Duodenal mucosa (tissue), 2 donors: ENCODE measurements around the gene GRIN2A.

Experiments used
- H3K27ac ChIP-seq: one replicate; pipeline ENCODE4 v1.7.0; 2013; ENCODE audit warnings: low read depth, low read length
- H3K27me3 ChIP-seq, 2 donors: one replicate each; pipeline ENCODE4 v1.7.0; 2013; ENCODE audit warnings: low read length in 2 of 2, control low read depth in 1 of 2; ENCODE audit not compliant: insufficient read depth in 2 of 2, control insufficient read depth in 1 of 2
- H3K36me3 ChIP-seq, 2 donors: one replicate each; pipeline ENCODE4 v1.7.0; 2013; ENCODE audit warnings: low read length in 2 of 2, control low read depth in 1 of 2; ENCODE audit not compliant: insufficient read depth in 2 of 2, control insufficient read depth in 1 of 2
- H3K4me1 ChIP-seq, 2 donors: one replicate each; pipeline ENCODE4 v1.7.0; 2013; ENCODE audit warnings: low read length in 2 of 2, control low read depth in 1 of 2; ENCODE audit not compliant: insufficient read depth in 2 of 2, control insufficient read depth in 1 of 2
- H3K4me3 ChIP-seq, 2 donors: one replicate each; pipeline ENCODE4 v1.7.0; 2013; ENCODE audit warnings: low read length in 2 of 2, low read depth in 1 of 2
- H3K9ac ChIP-seq, 2 donors: one replicate each; pipeline ENCODE4 v1.7.0; 2013; ENCODE audit warnings: low read length in 2 of 2, low read depth in 1 of 2
- H3K9me3 ChIP-seq, 2 donors: one replicate each; pipeline ENCODE4 v1.7.0; 2013; ENCODE audit warnings: low read length in 2 of 2, control low read depth in 1 of 2; ENCODE audit not compliant: control insufficient read depth in 1 of 2

GRIN2A gene

GRCh38 chr16:10189861-10190390, 7.7 kb upstream of the GRIN2A start:
- Histone ChIP-seq H3K4me3 (no peak overlapping the region), H3K36me3 (no peaks in the 10 kb centered on the region), H3K9me3 (no peaks in the 10 kb centered on the region), H3K4me1 (no peaks in the 10 kb centered on the region), H3K27me3 (peaks cover 0 to 6% of the 10 kb centered on the region in 2 donors), H3K27ac (no peak overlapping the region), H3K9ac (no peak overlapping the region)

GRCh38 chr16:10188236-10188635, 6.0 kb upstream of the GRIN2A start:
- Histone ChIP-seq H3K36me3 (no peaks in the 10 kb centered on the region), H3K9me3 (no peaks in the 10 kb centered on the region), H3K9ac (no peak overlapping the region), H3K4me3 (no peak overlapping the region), H3K4me1 (no peaks in the 10 kb centered on the region), H3K27me3 (peaks cover 7 to 13% of the 10 kb centered on the region in 2 donors), H3K27ac (no peak overlapping the region)

DNA sequence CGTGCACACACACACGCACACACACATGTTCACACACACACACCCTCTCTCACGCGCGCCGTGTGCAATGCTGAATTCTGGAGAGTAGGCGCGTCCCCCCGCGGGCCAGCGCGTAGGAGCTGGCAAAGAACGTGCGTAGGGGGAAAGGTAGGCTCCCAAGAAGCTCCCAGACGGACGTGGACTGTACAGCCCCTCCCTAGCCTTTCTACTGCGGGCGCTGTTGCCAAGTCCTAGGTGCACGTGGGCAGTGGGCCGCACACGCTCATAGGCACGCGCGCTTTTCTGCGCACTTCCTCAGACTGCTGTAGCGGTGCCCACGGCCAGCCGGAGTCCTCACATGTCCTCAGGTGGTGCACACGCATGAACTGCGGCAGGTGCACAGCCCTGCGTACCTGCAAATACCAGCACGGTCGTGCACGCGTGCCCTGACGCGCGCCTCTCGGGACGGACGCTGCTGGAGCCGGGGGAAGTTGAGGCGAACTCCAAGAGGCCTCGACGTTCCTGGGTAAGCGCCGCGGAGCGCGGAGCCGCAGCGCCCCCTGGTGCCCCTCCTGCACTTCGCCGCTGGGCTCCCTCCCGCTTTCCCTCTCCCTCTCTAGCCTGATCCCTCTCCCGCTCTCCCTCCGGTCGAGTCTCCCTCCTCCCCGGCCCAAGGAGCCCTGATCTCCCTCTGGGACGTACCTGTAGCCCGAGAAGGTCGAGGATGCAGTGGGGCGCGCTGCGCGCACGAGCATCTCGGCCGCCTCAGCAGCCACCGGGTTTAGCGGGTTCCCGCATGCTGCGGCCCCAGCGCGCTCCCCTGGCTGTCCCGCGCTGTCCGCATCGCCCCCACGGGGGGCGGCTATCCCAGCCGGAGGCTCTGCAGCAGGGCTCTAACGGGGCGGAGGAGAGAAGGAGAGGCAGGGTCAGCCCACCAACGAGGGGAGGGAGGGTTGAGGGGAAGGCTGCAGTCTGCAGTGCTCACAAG, 749 bp downstream of the GRIN2A start:
- Histone ChIP-seq H3K4me1 (peaks cover 10 to 11% of the 10 kb centered on the region in 2 donors), H3K27me3 (peaks cover 38 to 39% of the 10 kb centered on the region in 2 donors), H3K9me3 (no peaks in the 10 kb centered on the region), H3K27ac (no peak overlapping the region), H3K36me3 (no peaks in the 10 kb centered on the region), H3K9ac (no peak overlapping the region), H3K4me3 (peak overlapping the region; percentile 58 to 67)

DNA sequence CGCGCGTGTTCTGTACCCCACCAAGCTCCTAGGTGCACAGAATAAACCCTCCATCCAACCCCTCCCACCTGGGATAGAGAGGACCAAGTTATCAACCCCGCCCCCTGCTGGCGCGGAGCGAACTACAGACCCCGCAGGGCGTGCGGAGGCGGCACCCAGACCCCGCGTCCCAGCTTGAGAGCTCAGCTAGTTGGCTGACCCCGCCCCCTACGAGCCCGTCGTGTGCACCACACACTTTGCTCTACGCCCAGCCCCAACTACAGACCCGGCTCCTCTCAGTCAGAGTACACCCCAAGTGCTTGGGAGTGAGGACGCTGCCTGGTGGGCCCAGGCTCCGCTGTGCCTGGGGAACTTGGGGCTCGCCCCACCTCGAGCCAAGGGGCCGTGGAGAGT, 1.5 kb downstream of the GRIN2A start:
- Histone ChIP-seq H3K36me3 (no peaks in the 10 kb centered on the region), H3K4me1 (peaks cover 10 to 11% of the 10 kb centered on the region in 2 donors), H3K27ac (no peak overlapping the region), H3K9ac (no peak overlapping the region), H3K27me3 (peaks cover 38 to 39% of the 10 kb centered on the region in 2 donors), H3K4me3 (peak overlapping the region; percentile 58 to 67), H3K9me3 (no peaks in the 10 kb centered on the region)

DNA sequence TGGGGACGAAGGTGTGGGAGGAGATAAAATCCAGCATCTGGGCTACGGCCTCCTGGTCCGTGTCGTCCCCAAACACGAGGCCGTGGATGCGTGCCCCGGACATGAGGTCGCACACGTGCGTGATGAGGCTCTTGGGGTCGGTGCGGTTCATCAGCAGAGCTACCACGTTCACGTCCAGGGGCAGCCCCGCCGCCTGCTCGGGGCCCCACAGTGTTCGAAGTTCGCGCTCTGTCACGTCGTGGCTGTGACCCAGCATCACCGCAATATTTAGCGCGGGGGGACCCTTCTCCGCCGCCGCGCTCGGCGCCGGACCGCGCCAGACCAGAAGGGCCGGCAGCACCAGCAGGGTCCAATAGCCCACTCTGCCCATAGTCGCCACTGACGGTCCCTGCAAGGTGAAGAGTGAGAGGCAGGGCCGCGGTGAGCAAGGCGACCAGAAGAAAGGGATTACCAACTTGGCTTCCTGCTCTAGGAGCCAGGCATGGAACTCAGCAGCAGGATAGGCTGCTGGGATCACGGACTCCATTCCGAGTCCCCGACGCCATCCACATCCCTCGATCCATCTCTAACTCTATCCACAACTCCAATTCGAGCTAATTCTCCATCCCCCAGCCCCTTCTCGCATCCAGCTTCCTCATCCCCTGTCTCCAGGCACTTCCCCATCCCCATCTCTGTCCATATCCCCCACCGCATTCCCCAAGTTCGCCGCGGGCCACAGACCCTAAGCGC, 2.0 kb downstream of the GRIN2A start:
- Histone ChIP-seq H3K27me3 (peaks cover 36 to 38% of the 10 kb centered on the region in 2 donors), H3K4me1 (peaks cover 10 to 11% of the 10 kb centered on the region in 2 donors), H3K27ac (no peak overlapping the region), H3K36me3 (no peaks in the 10 kb centered on the region), H3K9me3 (no peaks in the 10 kb centered on the region), H3K9ac (no peak overlapping the region), H3K4me3 (no peak overlapping the region)

- H3K4me1 ChIP-seq, result peaks cover 10 to 11% of the 10 kb centered on the region in 2 donors
- H3K27ac ChIP-seq, result no peak overlapping the region
- H3K9me3 ChIP-seq, result no peaks in the 10 kb centered on the region
- H3K27me3 ChIP-seq, result peaks cover 29 to 34% of the 10 kb centered on the region in 2 donors
- no peak overlapping the region for H3K9ac ChIP-seq
- no peaks in the 10 kb centered on the region for H3K36me3 ChIP-seq
- H3K4me3 ChIP-seq, result no peak overlapping the region
Measured at GRCh38 chr16:10178526-10178925, 3.7 kb downstream of the GRIN2A start.

DNA sequence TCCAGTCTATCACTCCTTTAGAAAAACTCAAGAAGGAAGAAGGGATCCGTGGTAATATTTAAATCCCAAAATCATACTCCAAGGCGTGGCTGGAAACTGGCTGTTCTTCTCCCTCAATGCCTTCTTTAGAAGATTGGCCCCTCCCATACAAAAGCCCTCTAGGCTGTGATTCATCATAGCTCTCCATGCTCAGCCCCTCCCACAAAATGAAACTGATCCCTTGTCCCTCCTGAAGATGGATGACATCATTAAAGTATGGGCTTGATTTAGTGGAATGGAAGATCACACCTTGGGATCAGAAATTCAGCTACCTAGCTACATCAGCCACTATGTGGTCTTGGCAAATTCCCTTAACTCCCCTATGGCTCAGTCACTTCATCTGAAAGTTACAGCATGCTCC, 4.1 kb downstream of the GRIN2A start:
- Histone ChIP-seq H3K9ac (no peak overlapping the region), H3K9me3 (no peaks in the 10 kb centered on the region), H3K4me3 (no peak overlapping the region), H3K36me3 (no peaks in the 10 kb centered on the region), H3K4me1 (peaks cover 10 to 11% of the 10 kb centered on the region in 2 donors), H3K27ac (no peak overlapping the region), H3K27me3 (peaks cover 25 to 29% of the 10 kb centered on the region in 2 donors)

GRCh38 chr16:10172848-10173655, 9.2 kb downstream of the GRIN2A start:
- peaks cover 12 to 14% of the 10 kb centered on the region in 2 donors for H3K4me1 ChIP-seq
- H3K9ac ChIP-seq, result no peak overlapping the region
- H3K27ac ChIP-seq, result no peak overlapping the region
- H3K9me3 ChIP-seq, result no peaks in the 10 kb centered on the region
- H3K36me3 ChIP-seq, result no peaks in the 10 kb centered on the region
- no peak overlapping the region for H3K4me3 ChIP-seq
- H3K27me3 ChIP-seq, result no peaks in the 10 kb centered on the region

- no peak overlapping the region for H3K9ac ChIP-seq
- no peaks in the 10 kb centered on the region for H3K27me3 ChIP-seq
- H3K36me3 ChIP-seq, result no peaks in the 10 kb centered on the region
- no peaks in the 10 kb centered on the region for H3K9me3 ChIP-seq
- peaks cover 20 to 22% of the 10 kb centered on the region in 2 donors for H3K4me1 ChIP-seq
- no peak overlapping the region for H3K4me3 ChIP-seq
- H3K27ac ChIP-seq, result no peak overlapping the region
Measured at GRCh38 chr16:10171221-10171620, 11.0 kb downstream of the GRIN2A start.
